Measurements from ENCODE around the gene TMEM184B. TPM values are rescaled to one million over a fixed set of nuclear protein-coding genes. Genes with fewer than 3 reads are reported as not detected.
A peak's percentile ranks its signal among the peaks of the same experiment; 100 is the strongest.

Gene TMEM184B
- total RNA-seq, 1 experiment from 2014 or later: 89.7 TPM

- ChIA-PET POLR2A (no interaction called here), CTCF (no interaction called here)
- no peak for DNase-seq (ENCODE audit: low spot score)
- TF ChIP-seq, protein P1, sequence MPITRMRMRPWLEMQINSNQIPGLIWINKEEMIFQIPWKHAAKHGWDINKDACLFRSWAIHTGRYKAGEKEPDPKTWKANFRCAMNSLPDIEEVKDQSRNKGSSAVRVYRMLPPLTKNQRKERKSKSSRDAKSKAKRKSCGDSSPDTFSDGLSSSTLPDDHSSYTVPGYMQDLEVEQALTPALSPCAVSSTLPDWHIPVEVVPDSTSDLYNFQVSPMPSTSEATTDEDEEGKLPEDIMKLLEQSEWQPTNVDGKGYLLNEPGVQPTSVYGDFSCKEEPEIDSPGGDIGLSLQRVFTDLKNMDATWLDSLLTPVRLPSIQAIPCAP (CRISPR knock-in tag; IDR thresholded peaks at IDR 0.05): no peak
- TF ChIP-seq RELA (CRISPR knock-in tag; IDR thresholded peaks at IDR 0.05; ENCODE audit: borderline replicate concordance): no peak
- no peak for TF ChIP-seq TEAD4 (CRISPR knock-in tag; IDR thresholded peaks at IDR 0.05)
- TF ChIP-seq, protein P2, sequence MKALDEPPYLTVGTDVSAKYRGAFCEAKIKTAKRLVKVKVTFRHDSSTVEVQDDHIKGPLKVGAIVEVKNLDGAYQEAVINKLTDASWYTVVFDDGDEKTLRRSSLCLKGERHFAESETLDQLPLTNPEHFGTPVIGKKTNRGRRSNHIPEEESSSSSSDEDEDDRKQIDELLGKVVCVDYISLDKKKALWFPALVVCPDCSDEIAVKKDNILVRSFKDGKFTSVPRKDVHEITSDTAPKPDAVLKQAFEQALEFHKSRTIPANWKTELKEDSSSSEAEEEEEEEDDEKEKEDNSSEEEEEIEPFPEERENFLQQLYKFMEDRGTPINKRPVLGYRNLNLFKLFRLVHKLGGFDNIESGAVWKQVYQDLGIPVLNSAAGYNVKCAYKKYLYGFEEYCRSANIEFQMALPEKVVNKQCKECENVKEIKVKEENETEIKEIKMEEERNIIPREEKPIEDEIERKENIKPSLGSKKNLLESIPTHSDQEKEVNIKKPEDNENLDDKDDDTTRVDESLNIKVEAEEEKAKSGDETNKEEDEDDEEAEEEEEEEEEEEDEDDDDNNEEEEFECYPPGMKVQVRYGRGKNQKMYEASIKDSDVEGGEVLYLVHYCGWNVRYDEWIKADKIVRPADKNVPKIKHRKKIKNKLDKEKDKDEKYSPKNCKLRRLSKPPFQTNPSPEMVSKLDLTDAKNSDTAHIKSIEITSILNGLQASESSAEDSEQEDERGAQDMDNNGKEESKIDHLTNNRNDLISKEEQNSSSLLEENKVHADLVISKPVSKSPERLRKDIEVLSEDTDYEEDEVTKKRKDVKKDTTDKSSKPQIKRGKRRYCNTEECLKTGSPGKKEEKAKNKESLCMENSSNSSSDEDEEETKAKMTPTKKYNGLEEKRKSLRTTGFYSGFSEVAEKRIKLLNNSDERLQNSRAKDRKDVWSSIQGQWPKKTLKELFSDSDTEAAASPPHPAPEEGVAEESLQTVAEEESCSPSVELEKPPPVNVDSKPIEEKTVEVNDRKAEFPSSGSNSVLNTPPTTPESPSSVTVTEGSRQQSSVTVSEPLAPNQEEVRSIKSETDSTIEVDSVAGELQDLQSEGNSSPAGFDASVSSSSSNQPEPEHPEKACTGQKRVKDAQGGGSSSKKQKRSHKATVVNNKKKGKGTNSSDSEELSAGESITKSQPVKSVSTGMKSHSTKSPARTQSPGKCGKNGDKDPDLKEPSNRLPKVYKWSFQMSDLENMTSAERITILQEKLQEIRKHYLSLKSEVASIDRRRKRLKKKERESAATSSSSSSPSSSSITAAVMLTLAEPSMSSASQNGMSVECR (CRISPR knock-in tag; IDR thresholded peaks at IDR 0.05; ENCODE audit: borderline replicate concordance): no peak
- TF ChIP-seq AFF4 (CRISPR knock-in tag; IDR thresholded peaks at IDR 0.05; ENCODE audit: borderline replicate concordance): no peak
- no peak for TF ChIP-seq SP1 (CRISPR knock-in tag; conservative IDR thresholded peaks at IDR 0.05)
- TF ChIP-seq FOXJ3 (CRISPR knock-in tag; IDR thresholded peaks at IDR 0.05; ENCODE audit: borderline replicate concordance): no peak
- TF ChIP-seq, protein P3, sequence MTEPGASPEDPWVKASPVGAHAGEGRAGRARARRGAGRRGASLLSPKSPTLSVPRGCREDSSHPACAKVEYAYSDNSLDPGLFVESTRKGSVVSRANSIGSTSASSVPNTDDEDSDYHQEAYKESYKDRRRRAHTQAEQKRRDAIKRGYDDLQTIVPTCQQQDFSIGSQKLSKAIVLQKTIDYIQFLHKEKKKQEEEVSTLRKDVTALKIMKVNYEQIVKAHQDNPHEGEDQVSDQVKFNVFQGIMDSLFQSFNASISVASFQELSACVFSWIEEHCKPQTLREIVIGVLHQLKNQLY (CRISPR knock-in tag; IDR thresholded peaks at IDR 0.05): no peak
- TF ChIP-seq ZNF671 (CRISPR knock-in tag; IDR thresholded peaks at IDR 0.05): no peak
- Mint-ChIP-seq H3K36me3 (no peaks in the 10 kb centered on the region), H3K4me3 (no peak overlapping the region), H3K27ac (no peak overlapping the region), H3K27me3 (ENCODE audit: low read depth) (peaks cover 45% of the 10 kb centered on the region), H3K9me3 (no peaks in the 10 kb centered on the region), H3K4me1 (peaks cover 12% of the 10 kb centered on the region)
- no peak for ATAC-seq
Observed at GRCh38 chr22:38199826-38200559, 72.8 kb downstream of the TMEM184B start.

- ATAC-seq (peak; percentile 46), DNase-seq (ENCODE audit: low spot score) (no peak)
- CTCF ChIA-PET: interaction anchor here (0.7 to 1.2 kb wide), 5 partner anchors 15 to 111 kb away, joined by 3 to 6 read pairs (median 4); no protein-coding TSS in a partner anchor
- POLR2A ChIA-PET: interaction anchor here (0.7 kb wide), 1 partner anchor 20 kb away, joined by 3 read pairs; no protein-coding TSS in a partner anchor
- no peak overlapping the region for H3K27ac Mint-ChIP-seq
- no peak overlapping the region for H3K4me3 Mint-ChIP-seq
- no peaks in the 10 kb centered on the region for H3K9me3 Mint-ChIP-seq
- peaks cover 8% of the 10 kb centered on the region for H3K4me1 Mint-ChIP-seq
- peaks cover 38% of the 10 kb centered on the region for H3K27me3 Mint-ChIP-seq (ENCODE audit: low read depth)
- no peaks in the 10 kb centered on the region for H3K36me3 Mint-ChIP-seq
- TF ChIP-seq, protein P4, sequence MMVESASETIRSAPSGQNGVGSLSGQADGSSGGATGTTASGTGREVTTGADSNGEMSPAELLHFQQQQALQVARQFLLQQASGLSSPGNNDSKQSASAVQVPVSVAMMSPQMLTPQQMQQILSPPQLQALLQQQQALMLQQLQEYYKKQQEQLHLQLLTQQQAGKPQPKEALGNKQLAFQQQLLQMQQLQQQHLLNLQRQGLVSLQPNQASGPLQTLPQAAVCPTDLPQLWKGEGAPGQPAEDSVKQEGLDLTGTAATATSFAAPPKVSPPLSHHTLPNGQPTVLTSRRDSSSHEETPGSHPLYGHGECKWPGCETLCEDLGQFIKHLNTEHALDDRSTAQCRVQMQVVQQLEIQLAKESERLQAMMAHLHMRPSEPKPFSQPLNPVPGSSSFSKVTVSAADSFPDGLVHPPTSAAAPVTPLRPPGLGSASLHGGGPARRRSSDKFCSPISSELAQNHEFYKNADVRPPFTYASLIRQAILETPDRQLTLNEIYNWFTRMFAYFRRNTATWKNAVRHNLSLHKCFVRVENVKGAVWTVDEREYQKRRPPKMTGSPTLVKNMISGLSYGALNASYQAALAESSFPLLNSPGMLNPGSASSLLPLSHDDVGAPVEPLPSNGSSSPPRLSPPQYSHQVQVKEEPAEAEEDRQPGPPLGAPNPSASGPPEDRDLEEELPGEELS (CRISPR knock-in tag; IDR thresholded peaks at IDR 0.05): no peak
- TF ChIP-seq SMAD4 (CRISPR knock-in tag; IDR thresholded peaks at IDR 0.05) (no peak), SP1 (CRISPR knock-in tag; conservative IDR thresholded peaks at IDR 0.05) (no peak), ZNF138 (CRISPR knock-in tag; conservative IDR thresholded peaks at IDR 0.05) (no peak), IRF2 (CRISPR knock-in tag; IDR thresholded peaks at IDR 0.05; ENCODE audit: borderline replicate concordance, low read depth) (no peak), USF2 (CRISPR knock-in tag; IDR thresholded peaks at IDR 0.05) (no peak)
- TF ChIP-seq, protein P5, sequence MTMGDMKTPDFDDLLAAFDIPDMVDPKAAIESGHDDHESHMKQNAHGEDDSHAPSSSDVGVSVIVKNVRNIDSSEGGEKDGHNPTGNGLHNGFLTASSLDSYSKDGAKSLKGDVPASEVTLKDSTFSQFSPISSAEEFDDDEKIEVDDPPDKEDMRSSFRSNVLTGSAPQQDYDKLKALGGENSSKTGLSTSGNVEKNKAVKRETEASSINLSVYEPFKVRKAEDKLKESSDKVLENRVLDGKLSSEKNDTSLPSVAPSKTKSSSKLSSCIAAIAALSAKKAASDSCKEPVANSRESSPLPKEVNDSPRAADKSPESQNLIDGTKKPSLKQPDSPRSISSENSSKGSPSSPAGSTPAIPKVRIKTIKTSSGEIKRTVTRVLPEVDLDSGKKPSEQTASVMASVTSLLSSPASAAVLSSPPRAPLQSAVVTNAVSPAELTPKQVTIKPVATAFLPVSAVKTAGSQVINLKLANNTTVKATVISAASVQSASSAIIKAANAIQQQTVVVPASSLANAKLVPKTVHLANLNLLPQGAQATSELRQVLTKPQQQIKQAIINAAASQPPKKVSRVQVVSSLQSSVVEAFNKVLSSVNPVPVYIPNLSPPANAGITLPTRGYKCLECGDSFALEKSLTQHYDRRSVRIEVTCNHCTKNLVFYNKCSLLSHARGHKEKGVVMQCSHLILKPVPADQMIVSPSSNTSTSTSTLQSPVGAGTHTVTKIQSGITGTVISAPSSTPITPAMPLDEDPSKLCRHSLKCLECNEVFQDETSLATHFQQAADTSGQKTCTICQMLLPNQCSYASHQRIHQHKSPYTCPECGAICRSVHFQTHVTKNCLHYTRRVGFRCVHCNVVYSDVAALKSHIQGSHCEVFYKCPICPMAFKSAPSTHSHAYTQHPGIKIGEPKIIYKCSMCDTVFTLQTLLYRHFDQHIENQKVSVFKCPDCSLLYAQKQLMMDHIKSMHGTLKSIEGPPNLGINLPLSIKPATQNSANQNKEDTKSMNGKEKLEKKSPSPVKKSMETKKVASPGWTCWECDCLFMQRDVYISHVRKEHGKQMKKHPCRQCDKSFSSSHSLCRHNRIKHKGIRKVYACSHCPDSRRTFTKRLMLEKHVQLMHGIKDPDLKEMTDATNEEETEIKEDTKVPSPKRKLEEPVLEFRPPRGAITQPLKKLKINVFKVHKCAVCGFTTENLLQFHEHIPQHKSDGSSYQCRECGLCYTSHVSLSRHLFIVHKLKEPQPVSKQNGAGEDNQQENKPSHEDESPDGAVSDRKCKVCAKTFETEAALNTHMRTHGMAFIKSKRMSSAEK (CRISPR knock-in tag; IDR thresholded peaks at IDR 0.05; ENCODE audit: borderline replicate concordance): no peak
Observed at GRCh38 chr22:38196791-38197419, 75.9 kb downstream of the TMEM184B start.

Measured in WTC11 (cell line).